ENCODE results near the gene RNU6-1.

RNU6-1 gene

GRCh38 chr15:67832031-67832551 lies 7.8 kb downstream of the RNU6-1 start:
- DNase-seq = no peak

- DNase-seq = no peak
Observed at GRCh38 chr15:67831363-67831762, 8.5 kb downstream of the RNU6-1 start.

GRCh38 chr15:67829647-67830504 lies 10.0 kb downstream of the RNU6-1 start:
- DNase-seq = no peak

- DNase-seq = no peak
Observed at GRCh38 chr15:67828969-67829646, 10.7 kb downstream of the RNU6-1 start.

GRCh38 chr15:67828278-67828968 lies 11.4 kb downstream of the RNU6-1 start:
- DNase-seq = no peak

GRCh38 chr15:67827562-67828277 lies 12.1 kb downstream of the RNU6-1 start:
- DNase-seq = no peak

GRCh38 chr15:67826717-67827561 lies 12.9 kb downstream of the RNU6-1 start:
- no peak for DNase-seq

- DNase-seq = no peak
Observed at GRCh38 chr15:67825881-67826716, 13.7 kb downstream of the RNU6-1 start.

GRCh38 chr15:67824976-67825880 lies 14.6 kb downstream of the RNU6-1 start, which contains the start of gene SKOR1:
TSS of gene SKOR1 (plus strand) at chr15:67825509. CDS start at chr15:67825603, 94 bp downstream.
- DNase-seq = no peak

GRCh38 chr15:67824197-67824968 lies 15.5 kb downstream of the RNU6-1 start:
- DNase-seq = no peak

- no peak for DNase-seq
Observed at GRCh38 chr15:67823314-67824196, 16.3 kb downstream of the RNU6-1 start.

- no peak for DNase-seq
Observed at GRCh38 chr15:67822537-67823313, 17.1 kb downstream of the RNU6-1 start.

GRCh38 chr15:67821784-67822440 lies 17.9 kb downstream of the RNU6-1 start:
- DNase-seq = no peak

GRCh38 chr15:67820992-67821783 lies 18.7 kb downstream of the RNU6-1 start:
- DNase-seq = no peak
